Measurements from ENCODE around the gene LCE1F. TPM values are rescaled to one million over a fixed set of nuclear protein-coding genes. Genes with fewer than 3 reads are reported as not detected.

LCE1F gene
- total RNA-seq, 1 experiment from 2014 or later, result not detected

DNA sequence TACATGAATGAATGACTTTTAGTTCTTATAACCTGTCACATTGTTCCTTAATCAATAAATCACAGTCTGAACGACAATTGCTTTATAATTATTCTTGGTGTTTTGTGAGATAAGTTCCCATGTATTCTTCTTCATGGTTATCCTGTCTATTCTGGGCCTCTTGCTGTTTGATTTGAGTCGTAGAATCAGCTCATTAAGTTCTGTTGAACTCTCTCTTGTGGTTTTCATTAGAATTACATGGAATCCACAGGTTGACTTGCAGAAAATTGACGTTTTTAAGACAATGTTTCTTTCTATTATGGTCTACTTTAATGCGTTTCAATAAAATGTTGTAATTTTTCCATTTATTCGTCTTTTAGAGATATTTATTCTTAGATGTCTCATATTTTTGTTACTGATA lies 48.4 kb downstream of the LCE1F start:
- H3K27ac ChIP-seq (ENCODE audit: insufficient read length, low read depth, low read length), result no peak overlapping the region
- TF ChIP-seq, protein P1, sequence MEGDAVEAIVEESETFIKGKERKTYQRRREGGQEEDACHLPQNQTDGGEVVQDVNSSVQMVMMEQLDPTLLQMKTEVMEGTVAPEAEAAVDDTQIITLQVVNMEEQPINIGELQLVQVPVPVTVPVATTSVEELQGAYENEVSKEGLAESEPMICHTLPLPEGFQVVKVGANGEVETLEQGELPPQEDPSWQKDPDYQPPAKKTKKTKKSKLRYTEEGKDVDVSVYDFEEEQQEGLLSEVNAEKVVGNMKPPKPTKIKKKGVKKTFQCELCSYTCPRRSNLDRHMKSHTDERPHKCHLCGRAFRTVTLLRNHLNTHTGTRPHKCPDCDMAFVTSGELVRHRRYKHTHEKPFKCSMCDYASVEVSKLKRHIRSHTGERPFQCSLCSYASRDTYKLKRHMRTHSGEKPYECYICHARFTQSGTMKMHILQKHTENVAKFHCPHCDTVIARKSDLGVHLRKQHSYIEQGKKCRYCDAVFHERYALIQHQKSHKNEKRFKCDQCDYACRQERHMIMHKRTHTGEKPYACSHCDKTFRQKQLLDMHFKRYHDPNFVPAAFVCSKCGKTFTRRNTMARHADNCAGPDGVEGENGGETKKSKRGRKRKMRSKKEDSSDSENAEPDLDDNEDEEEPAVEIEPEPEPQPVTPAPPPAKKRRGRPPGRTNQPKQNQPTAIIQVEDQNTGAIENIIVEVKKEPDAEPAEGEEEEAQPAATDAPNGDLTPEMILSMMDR (conservative IDR thresholded peaks at IDR 0.05), result no peak
- no peak overlapping the region for H3K4ac ChIP-seq (ENCODE audit: low read depth, low read length)
- H3K18ac ChIP-seq (ENCODE audit: insufficient read length, low read depth, low read length), result no peak overlapping the region
- H4K20me1 ChIP-seq (ENCODE audit: control insufficient read depth, insufficient read depth, insufficient read length), result no peaks in the 10 kb centered on the region
- no peak overlapping the region for H2BK120ac ChIP-seq (ENCODE audit: low read depth, low read length, poor library complexity, severe bottlenecking)
- H4K91ac ChIP-seq (ENCODE audit: insufficient read length, low read depth, low read length), result no peak overlapping the region
- H3T11ph ChIP-seq (ENCODE audit: low read length), result no peak overlapping the region
- no peak overlapping the region for H3K56ac ChIP-seq (ENCODE audit: insufficient read length, low read depth, low read length)
- DNase-seq, result no peak
- H3K9ac ChIP-seq (ENCODE audit: extremely low read depth, insufficient read length, low read length), result no peak overlapping the region
- peaks cover 58% of the 10 kb centered on the region for H3K9me3 ChIP-seq (ENCODE audit: control insufficient read depth, low read depth, low read length)
- H2BK12ac ChIP-seq (ENCODE audit: insufficient read length, low read depth, low read length), result no peak overlapping the region
- no peak overlapping the region for H4K8ac ChIP-seq (replicated peaks; ENCODE audit: insufficient read length, low read depth, low read length)
- H3K27me3 ChIP-seq (ENCODE audit: insufficient read depth, low read length), result no peaks in the 10 kb centered on the region
- Mint-ChIP-seq H3K27me3 (ENCODE audit: low read depth) (peaks cover 5% of the 10 kb centered on the region), H3K36me3 (ENCODE audit: insufficient read depth in 1 of 3, low read depth in 3 of 3) (peaks cover 4 to 21% (median 6%) of the 10 kb centered on the region in 3 experiments; a peak in 5 of 7 replicates), H3K4me1 (no peaks in the 10 kb centered on the region), H3K9me3 (peaks cover 71 to 78% of the 10 kb centered on the region in 2 experiments), H3K4me3 (no peak overlapping the region), H3K27ac (no peak overlapping the region)
- no peaks in the 10 kb centered on the region for H3K79me1 ChIP-seq (ENCODE audit: insufficient read depth, low read depth, low read length, poor library complexity, severe bottlenecking)
- H2AFZ ChIP-seq (ENCODE audit: low read length), result no peak overlapping the region
- H2AK5ac ChIP-seq (ENCODE audit: insufficient read length, low read length), result no peak overlapping the region
- H4K5ac ChIP-seq (ENCODE audit: insufficient read length, low read depth, low read length), result no peak overlapping the region
- no peaks in the 10 kb centered on the region for H3K79me2 ChIP-seq (ENCODE audit: insufficient read depth, low read length)
- no CpG with 5 or more reads among the region's 5 CpGs for WGBS (ENCODE audit: extremely low coverage, insufficient read length, low lambda C conversion rate)
- no peak overlapping the region for H2BK15ac ChIP-seq (ENCODE audit: low read depth, low read length)
- H3K23me2 ChIP-seq (ENCODE audit: insufficient read length, low read depth, low read length, poor library complexity, severe bottlenecking), result peaks cover 2% of the 10 kb centered on the region
- no peak overlapping the region for H2BK5ac ChIP-seq (ENCODE audit: insufficient read length, low read length)
- H3K23ac ChIP-seq (ENCODE audit: insufficient read length, low read depth, low read length), result no peak overlapping the region
- no peaks in the 10 kb centered on the region for H3K4me1 ChIP-seq (ENCODE audit: insufficient read depth, low read length)
- H3K4me2 ChIP-seq (ENCODE audit: insufficient read depth, insufficient read length, low read length), result no peak overlapping the region
- no peak overlapping the region for H3K14ac ChIP-seq (ENCODE audit: insufficient read depth, low read length)
- no peak overlapping the region for H2BK20ac ChIP-seq (ENCODE audit: low read depth, low read length, poor library complexity, severe bottlenecking)
